ENCODE results near the gene SLC16A12.
A peak's percentile ranks its signal among the peaks of the same experiment; 100 is the strongest.
"Not testable (repeated sequence)": the region's sequence is repeated elsewhere in the genome, so short reads cannot be mapped to it uniquely, and the experiment has no call there.

The SLC16A12 gene

GRCh38 chr10:89414879-89415821 is 120.2 kb downstream of the SLC16A12 start:
- peak; percentile 61 for DNase-seq (ENCODE audit: low spot score)

- DNase-seq (ENCODE audit: low spot score), result peak; percentile 81
These were observed 121.1 kb downstream of the SLC16A12 start, which contains the start of gene IFIT5 for GRCh38 chr10:89414146-89414878. Gene IFIT5, plus strand, starts transcription at chr10:89414568. Its CDS starts 231 bp downstream, at chr10:89414799.

GRCh38 chr10:89413398-89413912 is 121.9 kb downstream of the SLC16A12 start:
- DNase-seq (ENCODE audit: low spot score), result no peak

- not testable (repeated sequence) for DNase-seq (ENCODE audit: low spot score)
These were observed 123.1 kb downstream of the SLC16A12 start for GRCh38 chr10:89412276-89412675.

- not testable (repeated sequence) for DNase-seq (ENCODE audit: low spot score)
These were observed 124.3 kb downstream of the SLC16A12 start for GRCh38 chr10:89411135-89411534.

GRCh38 chr10:89410551-89410950 is 124.8 kb downstream of the SLC16A12 start:
- not testable (repeated sequence) for DNase-seq (ENCODE audit: low spot score)

- DNase-seq (ENCODE audit: low spot score), result not testable (repeated sequence)
These were observed 126.1 kb downstream of the SLC16A12 start for GRCh38 chr10:89409282-89409681.

- DNase-seq (ENCODE audit: low spot score), result not testable (repeated sequence)
These were observed 127.6 kb downstream of the SLC16A12 start for GRCh38 chr10:89407792-89408191.

GRCh38 chr10:89406178-89406577 is 129.2 kb downstream of the SLC16A12 start:
- DNase-seq (ENCODE audit: low spot score), result not testable (repeated sequence)

- no peak for DNase-seq (ENCODE audit: low spot score)
These were observed 131.0 kb downstream of the SLC16A12 start for GRCh38 chr10:89404104-89405047.

- no peak for DNase-seq (ENCODE audit: low spot score)
These were observed 132.4 kb downstream of the SLC16A12 start for GRCh38 chr10:89403043-89403442.

- DNase-seq (ENCODE audit: low spot score), result no peak
These were observed 135.4 kb downstream of the SLC16A12 start for GRCh38 chr10:89399956-89400355.

GRCh38 chr10:89398003-89398749 is 137.2 kb downstream of the SLC16A12 start:
- DNase-seq (ENCODE audit: low spot score), result no peak

- no peak for DNase-seq (ENCODE audit: low spot score)
These were observed 140.3 kb downstream of the SLC16A12 start for GRCh38 chr10:89395141-89395540.

- no peak for DNase-seq (ENCODE audit: low spot score)
These were observed 141.5 kb downstream of the SLC16A12 start for GRCh38 chr10:89393898-89394297.

GRCh38 chr10:89392974-89393373 is 142.4 kb downstream of the SLC16A12 start:
- DNase-seq (ENCODE audit: low spot score), result no peak

GRCh38 chr10:89391907-89392756 is 143.3 kb downstream of the SLC16A12 start, which contains the start of gene IFIT1:
Gene IFIT1, plus strand, starts transcription at chr10:89392623. Its CDS starts 90 bp downstream, at chr10:89392713.
- DNase-seq (ENCODE audit: low spot score), result peak; percentile 91

- DNase-seq (ENCODE audit: low spot score), result not testable (repeated sequence)
These were observed 144.2 kb downstream of the SLC16A12 start for GRCh38 chr10:89391226-89391576.

GRCh38 chr10:89390476-89391225 is 144.7 kb downstream of the SLC16A12 start:
- DNase-seq (ENCODE audit: low spot score), result no peak
